K562 (cell line): ENCODE data around the gene C22orf39. TPM values are rescaled to one million over a fixed set of nuclear protein-coding genes. Genes with fewer than 3 reads are reported as not detected.

ENCODE experiments used
- ESRRB ChIP-seq: fragments of 250-450 bp; sonication (Bioruptor Pico); IDR thresholded peaks from 2 replicates; pipeline ENCODE4 v1.5.0; 2020; ENCODE audit warnings: mild to moderate bottlenecking, moderate library complexity, borderline replicate concordance
- GATA2 ChIP-seq: sonication (generic); formaldehyde crosslinking; IDR thresholded peaks from 2 replicates; pipeline ENCODE4 v1.4.0; 2020; ENCODE audit warnings: mild to moderate bottlenecking, missing genetic modification reagents
- ILF3 ChIP-seq: fragments of 450-650 bp; IDR thresholded peaks from 2 replicates; pipeline ENCODE4 v1.6.1; 2018; ENCODE audit warnings: antibody characterized with exemption, mild to moderate bottlenecking, moderate library complexity, borderline replicate concordance
- NFE2 ChIP-seq: IDR thresholded peaks from 2 replicates; pipeline ENCODE4 v1.6.1; 2014; ENCODE audit warnings: antibody characterized with exemption, low read depth
- NR1H2 ChIP-seq: sonication (generic); formaldehyde crosslinking; IDR thresholded peaks from 2 replicates; pipeline ENCODE4 v1.4.0; 2020; ENCODE audit warnings: mild to moderate bottlenecking, missing genetic modification reagents
- POLR2AphosphoS2 ChIP-seq: IDR thresholded peaks from 2 replicates; pipeline ENCODE4 v1.6.1; 2012; ENCODE audit warnings: low read length, improper control_type of control experiment
- RAD21 ChIP-seq, 2 experiments: fragments of 250-450 bp in 1 of 2; fragments of 450-650 bp in 1 of 2; sonication (Bioruptor Pico) in 1 of 2; formaldehyde crosslinking in 1 of 2; IDR thresholded peaks in 1 of 2; conservative IDR thresholded peaks in 1 of 2; 2 replicates each; pipeline versions ENCODE4 v1.4.0 to v1.8.0; 2020 to 2022; ENCODE audit warnings: mild to moderate bottlenecking in 2 of 2, moderate library complexity in 1 of 2
- RBM17 ChIP-seq: fragments of 200-400 bp; formaldehyde crosslinking; IDR thresholded peaks from 2 replicates; pipeline ENCODE4 v1.6.1; 2017; ENCODE audit warnings: low read depth, mild to moderate bottlenecking, low read length, borderline replicate concordance
- SREBF2 ChIP-seq: sonication (generic); formaldehyde crosslinking; IDR thresholded peaks from 2 replicates; pipeline ENCODE4 v1.4.0; 2020; ENCODE audit warnings: mild to moderate bottlenecking, missing genetic modification reagents
- SRSF3 ChIP-seq: fragments of 200-400 bp; formaldehyde crosslinking; IDR thresholded peaks from 2 replicates; pipeline ENCODE4 v1.6.1; 2016; ENCODE audit warnings: mild to moderate bottlenecking, low read length, moderate library complexity; ENCODE audit not compliant: insufficient read depth
- TAF9B ChIP-seq: fragments of 450-650 bp; IDR thresholded peaks from 2 replicates; pipeline ENCODE4 v1.6.1; 2018; ENCODE audit warnings: mild to moderate bottlenecking; ENCODE audit not compliant: partially characterized antibody
- TEAD2 ChIP-seq: fragments of 450-650 bp; IDR thresholded peaks from 2 replicates; pipeline ENCODE4 v1.6.1; 2016; ENCODE audit warnings: missing genetic modification characterization, control low read depth, missing compliant biosample characterization
- TFE3 ChIP-seq: fragments of 450-650 bp; formaldehyde crosslinking; IDR thresholded peaks from 2 replicates; pipeline ENCODE4 v1.4.0; 2020; ENCODE audit warnings: mild to moderate bottlenecking, mixed read lengths
- U2AF2 ChIP-seq: fragments of 200-400 bp; formaldehyde crosslinking; optimal IDR thresholded peaks from 2 replicates; pipeline ENCODE3; 2017; ENCODE audit warnings: low read depth, mild to moderate bottlenecking, low read length
- ZC3H11A ChIP-seq: IDR thresholded peaks from 2 replicates; pipeline ENCODE4 v1.6.1; 2012; ENCODE audit warnings: low read depth, low read length, improper control_type of control experiment
- ZNF583 ChIP-seq: fragments of 250-450 bp; sonication (Bioruptor Pico); IDR thresholded peaks from 2 replicates; pipeline ENCODE4 v1.4.0; 2020
- ZNF695 ChIP-seq: fragments of 450-650 bp; formaldehyde crosslinking; IDR thresholded peaks from 2 replicates; pipeline ENCODE4 v1.4.0; 2020; ENCODE audit warnings: mild to moderate bottlenecking, moderate library complexity
- polyA plus RNA-seq, 8 experiments: library from polyadenylated mRNA; depleted of rRNA in 4 of 8; stranded (reverse) in 5 of 8; unstranded in 3 of 8; fragments of >200 nt; fragmentation: Nextera tagmentation in 2 of 8; fragmentation: Illumina TruSeq in 1 of 8; extraction: Ambion mirVana in 2 of 8; extraction: Trizol in 1 of 8; gene quantifications; 2 replicates each; pipeline versions ENCODE4 v1.2.1 to v1.2.3, GENCODE V29; 2011 to 2014; ENCODE audit warnings: inconsistent platforms in 1 of 8, missing spikeins in 1 of 8
- total RNA-seq, 7 experiments: library from RNA; depleted of rRNA in 6 of 7; stranded (reverse); fragments of >200 nt in 6 of 7; fragmentation: Illumina TruSeq in 2 of 7; extraction: Trizol in 2 of 7; gene quantifications; 2 replicates each; pipeline versions ENCODE4 v1.2.1 to v1.2.3, GENCODE V29; 2011 to 2021; ENCODE audit warnings: low replicate concordance in 1 of 7
- TF ChIP-seq, protein P1 (sequence below): fragments of 450-650 bp; IDR thresholded peaks from 2 replicates; pipeline ENCODE4 v1.6.1; 2016; ENCODE audit warnings: antibody characterized with exemption
- TF ChIP-seq, protein P2 (sequence below), 2 experiments: fragments of 450-650 bp in 1 of 2; IDR thresholded peaks; 2 replicates each; pipeline ENCODE4 v1.6.1; 2011 to 2017; ENCODE audit warnings: low read depth in 2 of 2, antibody characterized with exemption in 1 of 2, borderline replicate concordance in 1 of 2, low read length in 1 of 2, mild to moderate bottlenecking in 1 of 2, mixed read lengths in 1 of 2; ENCODE audit not compliant: control insufficient read depth in 1 of 2
- TF ChIP-seq, protein P3 (sequence below): sonication (generic); formaldehyde crosslinking; IDR thresholded peaks from 2 replicates; pipeline ENCODE4 v1.8.1; 2023; ENCODE audit warnings: mild to moderate bottlenecking, missing genetic modification reagents, moderate library complexity

C22orf39 gene
- total and polyA plus RNA-seq, 9 of the 15 experiments (the other 6 are each of a cell fraction or from before 2014, with no cell fraction given), result 20.4 to 139 (median 66.8) TPM

- TF ChIP-seq ZC3H11A (peak; percentile 98), TEAD2 (tag) (peak; percentile 33; the same call in 1 of the 2 replicates), RAD21 (CRISPR knock-in tag; conservative IDR thresholded peaks at IDR 0.05 in 1 of 2, IDR thresholded peaks at IDR 0.05 in 1 of 2) (peak in 1 of 2 experiments; percentile 38; a peak in 2 of 4 replicates), POLR2AphosphoS2 (no peak), TFE3 (CRISPR knock-in tag) (no peak), SRSF3 (peak; percentile 99), ESRRB (CRISPR knock-in tag) (no peak), ZNF695 (CRISPR knock-in tag) (0 out of 2 replicates have a peak, but pooled peaks have one; percentile 4), NR1H2 (CRISPR knock-in tag) (no peak), U2AF2 (no peak), ZNF583 (CRISPR knock-in tag) (peak; percentile 86), ILF3 (no peak), TAF9B (no peak), SREBF2 (no peak), RBM17 (peak; percentile 98; the same call in 1 of the 2 replicates), GATA2 (CRISPR knock-in tag) (no peak), NFE2 (no peak)
- TF ChIP-seq, protein P1, sequence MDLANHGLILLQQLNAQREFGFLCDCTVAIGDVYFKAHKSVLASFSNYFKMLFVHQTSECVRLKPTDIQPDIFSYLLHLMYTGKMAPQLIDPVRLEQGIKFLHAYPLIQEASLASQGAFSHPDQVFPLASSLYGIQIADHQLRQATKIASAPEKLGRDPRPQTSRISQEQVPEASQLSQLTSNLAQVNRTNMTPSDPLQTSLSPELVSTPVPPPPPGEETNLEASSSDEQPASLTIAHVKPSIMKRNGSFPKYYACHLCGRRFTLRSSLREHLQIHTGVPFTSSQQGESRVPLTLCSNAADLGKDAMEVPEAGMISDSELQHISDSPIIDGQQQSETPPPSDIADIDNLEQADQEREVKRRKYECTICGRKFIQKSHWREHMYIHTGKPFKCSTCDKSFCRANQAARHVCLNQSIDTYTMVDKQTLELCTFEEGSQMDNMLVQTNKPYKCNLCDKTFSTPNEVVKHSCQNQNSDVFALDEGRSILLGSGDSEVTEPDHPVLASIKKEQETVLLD, result no peak
- TF ChIP-seq, protein P2, sequence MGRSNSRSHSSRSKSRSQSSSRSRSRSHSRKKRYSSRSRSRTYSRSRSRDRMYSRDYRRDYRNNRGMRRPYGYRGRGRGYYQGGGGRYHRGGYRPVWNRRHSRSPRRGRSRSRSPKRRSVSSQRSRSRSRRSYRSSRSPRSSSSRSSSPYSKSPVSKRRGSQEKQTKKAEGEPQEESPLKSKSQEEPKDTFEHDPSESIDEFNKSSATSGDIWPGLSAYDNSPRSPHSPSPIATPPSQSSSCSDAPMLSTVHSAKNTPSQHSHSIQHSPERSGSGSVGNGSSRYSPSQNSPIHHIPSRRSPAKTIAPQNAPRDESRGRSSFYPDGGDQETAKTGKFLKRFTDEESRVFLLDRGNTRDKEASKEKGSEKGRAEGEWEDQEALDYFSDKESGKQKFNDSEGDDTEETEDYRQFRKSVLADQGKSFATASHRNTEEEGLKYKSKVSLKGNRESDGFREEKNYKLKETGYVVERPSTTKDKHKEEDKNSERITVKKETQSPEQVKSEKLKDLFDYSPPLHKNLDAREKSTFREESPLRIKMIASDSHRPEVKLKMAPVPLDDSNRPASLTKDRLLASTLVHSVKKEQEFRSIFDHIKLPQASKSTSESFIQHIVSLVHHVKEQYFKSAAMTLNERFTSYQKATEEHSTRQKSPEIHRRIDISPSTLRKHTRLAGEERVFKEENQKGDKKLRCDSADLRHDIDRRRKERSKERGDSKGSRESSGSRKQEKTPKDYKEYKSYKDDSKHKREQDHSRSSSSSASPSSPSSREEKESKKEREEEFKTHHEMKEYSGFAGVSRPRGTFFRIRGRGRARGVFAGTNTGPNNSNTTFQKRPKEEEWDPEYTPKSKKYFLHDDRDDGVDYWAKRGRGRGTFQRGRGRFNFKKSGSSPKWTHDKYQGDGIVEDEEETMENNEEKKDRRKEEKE (IDR thresholded peaks at IDR 0.05; ENCODE audit: borderline replicate concordance in 1 of 2, control insufficient read depth in 1 of 2, low read depth in 2 of 2, low read length in 1 of 2), result no peak
- TF ChIP-seq, protein P3, sequence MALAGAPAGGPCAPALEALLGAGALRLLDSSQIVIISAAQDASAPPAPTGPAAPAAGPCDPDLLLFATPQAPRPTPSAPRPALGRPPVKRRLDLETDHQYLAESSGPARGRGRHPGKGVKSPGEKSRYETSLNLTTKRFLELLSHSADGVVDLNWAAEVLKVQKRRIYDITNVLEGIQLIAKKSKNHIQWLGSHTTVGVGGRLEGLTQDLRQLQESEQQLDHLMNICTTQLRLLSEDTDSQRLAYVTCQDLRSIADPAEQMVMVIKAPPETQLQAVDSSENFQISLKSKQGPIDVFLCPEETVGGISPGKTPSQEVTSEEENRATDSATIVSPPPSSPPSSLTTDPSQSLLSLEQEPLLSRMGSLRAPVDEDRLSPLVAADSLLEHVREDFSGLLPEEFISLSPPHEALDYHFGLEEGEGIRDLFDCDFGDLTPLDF (CRISPR knock-in tag), result no peak; the same call in 1 of the 2 replicates
Observed at GRCh38 chr22:19431649-19432132, 15.8 kb downstream of the C22orf39 start, which contains the start of gene HIRA (continued).
